Gastroesophageal sphincter (tissue), 3 donors: Measurements from ENCODE around the gene STK24.

ENCODE experiments used
- EP300 ChIP-seq: sonication (generic); formaldehyde crosslinking; IDR thresholded peaks from one replicate; pipeline ENCODE4 v1.6.1; 2017; ENCODE audit warnings: antibody characterized with exemption, mild to moderate bottlenecking
- POLR2A ChIP-seq, 2 donors: fragments of 450-650 bp; IDR thresholded peaks; one replicate each; pipeline ENCODE4 v1.6.1; 2017; ENCODE audit warnings: antibody characterized with exemption in 2 of 2, mild to moderate bottlenecking in 2 of 2, moderate library complexity in 1 of 2
- POLR2AphosphoS5 ChIP-seq: sonication (generic); formaldehyde crosslinking; IDR thresholded peaks from one replicate; pipeline ENCODE4 v1.6.1; 2017; ENCODE audit warnings: antibody characterized with exemption
- TF ChIP-seq, protein P1 (sequence below), 4 experiments: fragments of 200-600 bp in 2 of 4; fragments of 450-650 bp in 2 of 4; sonication (generic) in 1 of 4; IDR thresholded peaks; one replicate each; pipeline ENCODE4 v1.5.1; 2017 to 2019; ENCODE audit warnings: antibody characterized with exemption in 4 of 4, mild to moderate bottlenecking in 2 of 4, moderate library complexity in 2 of 4

DNA sequence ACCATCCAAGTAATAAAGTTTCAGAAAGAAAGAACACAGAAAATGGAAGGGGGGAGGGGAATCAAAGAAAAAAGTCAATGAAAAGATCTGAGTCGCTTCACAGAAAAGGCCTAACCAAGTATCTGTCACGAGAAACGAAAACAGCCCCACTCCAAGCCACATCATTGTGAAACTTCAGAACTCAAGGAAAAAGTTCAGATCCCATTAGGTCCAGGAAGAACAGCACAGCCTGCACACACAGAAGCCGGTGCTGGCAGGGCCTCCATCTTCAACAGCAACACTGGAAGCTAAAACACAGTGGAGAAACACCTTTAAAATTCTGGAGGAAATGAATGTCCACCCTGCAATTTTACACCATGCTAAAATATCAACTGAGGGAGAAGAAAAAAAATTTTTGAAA is 8.0 kb downstream of the STK24 start:
- TF ChIP-seq, protein P1, sequence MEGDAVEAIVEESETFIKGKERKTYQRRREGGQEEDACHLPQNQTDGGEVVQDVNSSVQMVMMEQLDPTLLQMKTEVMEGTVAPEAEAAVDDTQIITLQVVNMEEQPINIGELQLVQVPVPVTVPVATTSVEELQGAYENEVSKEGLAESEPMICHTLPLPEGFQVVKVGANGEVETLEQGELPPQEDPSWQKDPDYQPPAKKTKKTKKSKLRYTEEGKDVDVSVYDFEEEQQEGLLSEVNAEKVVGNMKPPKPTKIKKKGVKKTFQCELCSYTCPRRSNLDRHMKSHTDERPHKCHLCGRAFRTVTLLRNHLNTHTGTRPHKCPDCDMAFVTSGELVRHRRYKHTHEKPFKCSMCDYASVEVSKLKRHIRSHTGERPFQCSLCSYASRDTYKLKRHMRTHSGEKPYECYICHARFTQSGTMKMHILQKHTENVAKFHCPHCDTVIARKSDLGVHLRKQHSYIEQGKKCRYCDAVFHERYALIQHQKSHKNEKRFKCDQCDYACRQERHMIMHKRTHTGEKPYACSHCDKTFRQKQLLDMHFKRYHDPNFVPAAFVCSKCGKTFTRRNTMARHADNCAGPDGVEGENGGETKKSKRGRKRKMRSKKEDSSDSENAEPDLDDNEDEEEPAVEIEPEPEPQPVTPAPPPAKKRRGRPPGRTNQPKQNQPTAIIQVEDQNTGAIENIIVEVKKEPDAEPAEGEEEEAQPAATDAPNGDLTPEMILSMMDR (IDR thresholded peaks at IDR 0.05) = no peak
- TF ChIP-seq POLR2AphosphoS5 (no peak), POLR2A (IDR thresholded peaks at IDR 0.05) (no peak), EP300 (no peak)
